OCI-LY1 (cell line): ENCODE measurements around the gene ASPSCR1.

Experiments used
- H2AFZ ChIP-seq: fragments of 200-600 bp; sonication (generic), shearing (Covaris generic); 2 replicates; pipeline ENCODE4 v1.6.0; 2014; ENCODE audit warnings: antibody characterized with exemption, mild to moderate bottlenecking, low read length
- H3F3A ChIP-seq: fragments of 200-600 bp; sonication (generic), shearing (Covaris generic); 2 replicates; pipeline ENCODE4 v1.6.0; 2014; ENCODE audit warnings: mild to moderate bottlenecking, antibody characterized with exemption, low read length, moderate library complexity; ENCODE audit not compliant: insufficient read depth
- H3K27ac ChIP-seq: fragments of 200-600 bp; sonication (generic); 2 replicates; pipeline ENCODE4 v1.5.1; 2014; ENCODE audit warnings: low read length, mixed run types, mild to moderate bottlenecking, low read depth; ENCODE audit not compliant: poor library complexity, severe bottlenecking
- H3K27me3 ChIP-seq: fragments of 200-600 bp; sonication (generic); 2 replicates; pipeline ENCODE4 v1.6.0; 2014; ENCODE audit warnings: antibody characterized with exemption, mild to moderate bottlenecking, low read length, moderate library complexity; ENCODE audit not compliant: insufficient read depth
- H3K36me3 ChIP-seq: fragments of 200-600 bp; sonication (generic); 2 replicates; pipeline ENCODE4 v1.6.1; 2014; ENCODE audit warnings: mild to moderate bottlenecking, antibody characterized with exemption, low read length, moderate library complexity, mixed read lengths; ENCODE audit not compliant: insufficient read depth
- H3K4me1 ChIP-seq: fragments of 200-600 bp; sonication (generic); 2 replicates; pipeline ENCODE4 v1.5.1; 2014; ENCODE audit warnings: mild to moderate bottlenecking, low read length, moderate library complexity; ENCODE audit not compliant: insufficient read depth, severe bottlenecking
- H3K4me2 ChIP-seq: fragments of 200-600 bp; sonication (generic), shearing (Covaris generic); 2 replicates; pipeline ENCODE4 v1.6.1; 2014; ENCODE audit warnings: low read length
- H3K4me3 ChIP-seq: fragments of 200-600 bp; sonication (generic); 2 replicates; pipeline ENCODE4 v1.5.1; 2014; ENCODE audit warnings: low read length, low read depth, mild to moderate bottlenecking, mixed read lengths; ENCODE audit not compliant: poor library complexity, severe bottlenecking
- H3K79me2 ChIP-seq: fragments of 200-600 bp; shearing (Covaris generic); 2 replicates; pipeline ENCODE4 v1.6.1; 2016; ENCODE audit warnings: mixed run types, low read length, mixed read lengths; ENCODE audit not compliant: insufficient read depth
- H3K9ac ChIP-seq: fragments of 200-600 bp; sonication (generic), shearing (Covaris generic); 2 replicates; pipeline ENCODE4 v1.6.1; 2014; ENCODE audit warnings: mild to moderate bottlenecking, low read length, mixed read lengths
- H3K9me2 ChIP-seq: fragments of 200-600 bp; sonication (generic), shearing (Covaris generic); 2 replicates; pipeline ENCODE4 v1.6.1; 2014; ENCODE audit warnings: low read depth, mild to moderate bottlenecking, low read length, mixed read lengths
- H3K9me3 ChIP-seq: fragments of 200-600 bp; shearing (Covaris generic); 2 replicates; pipeline ENCODE4 v1.6.1; 2014; ENCODE audit warnings: low read length, mixed read lengths
- H4K20me1 ChIP-seq: fragments of 200-600 bp; sonication (generic), shearing (Covaris generic); 2 replicates; pipeline ENCODE4 v1.6.0; 2016; ENCODE audit warnings: mild to moderate bottlenecking, low read length; ENCODE audit not compliant: insufficient read depth
- EZH2 ChIP-seq: fragments of 200-600 bp; sonication (generic), shearing (Covaris generic); IDR thresholded peaks from 2 replicates; pipeline ENCODE4 v1.8.0; 2017; ENCODE audit warnings: borderline replicate concordance, mixed run types, mild to moderate bottlenecking, antibody characterized with exemption, low read length, moderate library complexity, mixed read lengths
- TF ChIP-seq, protein P1 (sequence below): fragments of 200-600 bp; sonication (generic), shearing (Covaris generic); IDR thresholded peaks from 2 replicates; pipeline ENCODE4 v1.5.1; 2017; ENCODE audit warnings: mild to moderate bottlenecking, antibody characterized with exemption, low read length, moderate library complexity, mixed read lengths

The ASPSCR1 gene

DNA sequence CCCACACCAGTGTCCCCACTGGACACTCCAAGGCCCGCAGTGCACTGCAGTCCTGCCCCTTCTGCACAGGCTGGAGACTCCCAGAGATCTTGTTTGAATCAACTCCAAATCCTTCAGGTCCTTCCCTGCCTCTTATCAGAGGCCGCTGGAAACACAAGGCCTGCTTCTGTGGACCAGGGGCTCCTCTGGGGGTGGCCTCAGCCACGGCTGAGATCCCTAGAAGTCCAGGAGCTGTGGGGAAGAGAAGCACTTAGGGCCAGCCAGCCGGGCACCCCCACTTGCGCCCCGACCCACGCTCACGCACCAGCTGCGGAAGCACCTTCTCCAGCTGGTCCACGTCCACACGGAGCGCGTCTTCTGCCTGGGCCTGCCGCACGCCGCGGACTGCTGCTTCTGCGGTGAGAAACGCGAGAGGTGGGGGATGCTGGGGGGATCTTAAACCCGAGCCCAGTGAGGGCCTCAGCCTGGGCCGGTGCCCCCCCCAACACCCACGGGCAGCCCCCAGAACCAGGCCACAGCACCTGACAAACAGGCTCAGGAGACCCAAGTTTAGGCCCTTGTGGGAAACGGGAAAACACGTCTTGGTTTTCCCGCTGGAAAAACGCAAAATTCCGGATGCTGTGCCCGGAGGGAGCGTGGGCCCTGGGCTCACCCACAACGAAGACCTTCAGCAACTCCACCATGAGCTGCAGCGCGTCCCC lies 41.7 kb downstream of the ASPSCR1 start:
- Histone ChIP-seq H3K9ac (no peak overlapping the region), H3K4me3 (no peak overlapping the region), H3K79me2 (no peaks in the 10 kb centered on the region), H4K20me1 (no peaks in the 10 kb centered on the region), H3K27ac (no peak overlapping the region), H3K27me3 (peaks cover 3% of the 10 kb centered on the region; the same call in 1 of the 2 replicates), H3K36me3 (peaks cover 12% of the 10 kb centered on the region; the same call in 1 of the 2 replicates), H3K9me3 (no peaks in the 10 kb centered on the region), H3K4me2 (no peak overlapping the region), H2AFZ (no peak overlapping the region), H3K4me1 (peaks cover 20% of the 10 kb centered on the region), H3F3A (no peaks in the 10 kb centered on the region), H3K9me2 (no peaks in the 10 kb centered on the region)
- no peak for TF ChIP-seq EZH2
- TF ChIP-seq, protein P1, sequence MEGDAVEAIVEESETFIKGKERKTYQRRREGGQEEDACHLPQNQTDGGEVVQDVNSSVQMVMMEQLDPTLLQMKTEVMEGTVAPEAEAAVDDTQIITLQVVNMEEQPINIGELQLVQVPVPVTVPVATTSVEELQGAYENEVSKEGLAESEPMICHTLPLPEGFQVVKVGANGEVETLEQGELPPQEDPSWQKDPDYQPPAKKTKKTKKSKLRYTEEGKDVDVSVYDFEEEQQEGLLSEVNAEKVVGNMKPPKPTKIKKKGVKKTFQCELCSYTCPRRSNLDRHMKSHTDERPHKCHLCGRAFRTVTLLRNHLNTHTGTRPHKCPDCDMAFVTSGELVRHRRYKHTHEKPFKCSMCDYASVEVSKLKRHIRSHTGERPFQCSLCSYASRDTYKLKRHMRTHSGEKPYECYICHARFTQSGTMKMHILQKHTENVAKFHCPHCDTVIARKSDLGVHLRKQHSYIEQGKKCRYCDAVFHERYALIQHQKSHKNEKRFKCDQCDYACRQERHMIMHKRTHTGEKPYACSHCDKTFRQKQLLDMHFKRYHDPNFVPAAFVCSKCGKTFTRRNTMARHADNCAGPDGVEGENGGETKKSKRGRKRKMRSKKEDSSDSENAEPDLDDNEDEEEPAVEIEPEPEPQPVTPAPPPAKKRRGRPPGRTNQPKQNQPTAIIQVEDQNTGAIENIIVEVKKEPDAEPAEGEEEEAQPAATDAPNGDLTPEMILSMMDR: no peak

DNA sequence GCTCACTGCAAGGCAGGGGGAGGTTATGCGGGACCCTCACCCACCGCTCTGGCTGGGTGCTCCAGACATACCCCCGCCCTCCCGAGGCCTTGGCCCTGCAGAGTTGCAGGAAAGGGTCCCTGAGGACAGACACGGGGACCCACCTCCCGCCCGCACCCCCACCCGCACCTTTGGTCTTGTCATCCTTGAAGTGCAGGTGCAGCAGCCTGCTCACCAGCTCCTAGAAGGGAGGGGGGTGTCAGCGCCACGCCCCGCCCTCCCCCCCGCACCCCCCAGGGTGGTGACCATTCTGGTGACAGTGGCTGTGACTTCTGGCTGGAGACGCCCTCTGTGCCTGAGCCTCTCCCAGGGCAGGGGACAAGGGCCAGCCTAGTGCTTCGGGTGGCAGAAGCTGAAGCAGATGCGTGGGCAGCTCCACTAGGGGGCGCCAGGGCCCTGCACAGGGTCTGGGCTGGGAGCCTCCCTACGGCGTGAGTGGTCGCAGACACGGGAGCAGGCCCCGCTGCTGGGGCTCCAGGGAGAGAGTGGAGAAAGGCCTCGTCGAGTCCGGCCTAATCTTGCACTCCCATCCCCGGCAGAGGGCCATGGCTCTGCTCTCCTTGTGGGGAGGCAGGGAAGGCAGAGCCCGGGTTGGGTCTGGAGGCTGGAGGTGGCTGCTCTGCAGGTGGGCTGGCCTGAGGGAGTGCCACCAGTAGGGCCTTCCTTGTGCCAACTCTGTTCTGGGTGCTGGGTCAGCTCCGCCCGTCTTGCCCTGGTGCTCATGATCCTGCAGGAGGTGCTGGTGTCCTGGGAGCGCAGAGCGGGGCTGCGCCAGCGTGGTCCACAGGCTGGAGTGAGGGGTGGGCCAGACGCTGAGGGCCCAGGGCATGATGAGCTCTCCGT lies 42.5 kb downstream of the ASPSCR1 start:
- no peaks in the 10 kb centered on the region for H3K9me2 ChIP-seq
- no peak overlapping the region for H3K4me3 ChIP-seq
- no peaks in the 10 kb centered on the region for H3K9me3 ChIP-seq
- TF ChIP-seq, protein P1: peak; percentile 90
- TF ChIP-seq EZH2: no peak
- no peak overlapping the region for H3K9ac ChIP-seq
- H4K20me1 ChIP-seq: no peaks in the 10 kb centered on the region
- no peak overlapping the region for H3K27ac ChIP-seq
- H3K36me3 ChIP-seq: peaks cover 12% of the 10 kb centered on the region; the same call in 1 of the 2 replicates
- H3F3A ChIP-seq: no peaks in the 10 kb centered on the region
- no peak overlapping the region for H2AFZ ChIP-seq
- H3K27me3 ChIP-seq: peaks cover 3% of the 10 kb centered on the region; the same call in 1 of the 2 replicates
- no peak overlapping the region for H3K4me2 ChIP-seq
- no peaks in the 10 kb centered on the region for H3K79me2 ChIP-seq
- H3K4me1 ChIP-seq: peaks cover 24% of the 10 kb centered on the region

DNA sequence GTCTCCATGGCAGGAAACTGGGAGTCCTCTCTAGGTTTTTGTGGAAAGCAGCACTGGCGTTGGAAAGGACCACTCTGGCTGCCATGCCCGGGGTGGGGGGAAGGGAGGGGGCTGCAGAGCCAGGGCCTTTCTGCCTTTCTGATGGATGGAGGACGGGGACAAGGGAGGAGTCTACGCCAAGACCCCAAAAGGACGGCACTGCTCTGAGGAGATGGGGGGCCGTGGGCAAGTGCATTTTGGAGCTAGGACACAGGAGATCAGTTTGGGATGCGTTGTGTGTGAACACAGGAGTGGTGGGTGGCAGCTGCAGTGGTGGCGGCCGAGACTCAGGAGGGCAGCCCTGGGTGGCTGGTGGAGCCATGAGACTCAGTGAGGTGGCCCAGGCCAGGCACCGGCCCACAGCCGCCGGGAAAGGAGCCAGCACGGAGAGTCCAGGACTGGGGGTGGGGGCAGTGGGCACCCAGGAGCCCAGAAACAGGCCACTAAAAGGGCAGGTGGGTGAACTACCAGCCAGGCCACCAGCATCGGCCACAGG lies 43.2 kb downstream of the ASPSCR1 start:
- peaks cover 12% of the 10 kb centered on the region; the same call in 1 of the 2 replicates for H3K36me3 ChIP-seq
- no peaks in the 10 kb centered on the region for H3K27me3 ChIP-seq
- no peak overlapping the region for H3K27ac ChIP-seq
- no peak overlapping the region for H2AFZ ChIP-seq
- TF ChIP-seq, protein P1: no peak
- TF ChIP-seq EZH2: no peak
- H3K4me1 ChIP-seq: peaks cover 24% of the 10 kb centered on the region
- peak overlapping the region; percentile 100 for H3K4me2 ChIP-seq
- H3K4me3 ChIP-seq: peak overlapping the region; percentile 92
- no peaks in the 10 kb centered on the region for H3K9me3 ChIP-seq
- no peaks in the 10 kb centered on the region for H3K79me2 ChIP-seq
- no peaks in the 10 kb centered on the region for H3F3A ChIP-seq
- H4K20me1 ChIP-seq: no peaks in the 10 kb centered on the region
- H3K9me2 ChIP-seq: no peaks in the 10 kb centered on the region
- H3K9ac ChIP-seq: peak overlapping the region; percentile 88; the same call in 1 of the 2 replicates
